DMS 273 (cell line): ENCODE measurements around the gene CARM1.
A peak's percentile ranks its signal among the peaks of the same experiment; 100 is the strongest.
"Not testable (repeated sequence)": the region's sequence is repeated elsewhere in the genome, so short reads cannot be mapped to it uniquely, and the experiment has no call there.

ENCODE experiments used
- DNase-seq: peaks from one replicate; lab custom pipeline; 2025; ENCODE audit not compliant: unreplicated experiment; lab: John Stamatoyannopoulos, UW

The CARM1 gene

DNA sequence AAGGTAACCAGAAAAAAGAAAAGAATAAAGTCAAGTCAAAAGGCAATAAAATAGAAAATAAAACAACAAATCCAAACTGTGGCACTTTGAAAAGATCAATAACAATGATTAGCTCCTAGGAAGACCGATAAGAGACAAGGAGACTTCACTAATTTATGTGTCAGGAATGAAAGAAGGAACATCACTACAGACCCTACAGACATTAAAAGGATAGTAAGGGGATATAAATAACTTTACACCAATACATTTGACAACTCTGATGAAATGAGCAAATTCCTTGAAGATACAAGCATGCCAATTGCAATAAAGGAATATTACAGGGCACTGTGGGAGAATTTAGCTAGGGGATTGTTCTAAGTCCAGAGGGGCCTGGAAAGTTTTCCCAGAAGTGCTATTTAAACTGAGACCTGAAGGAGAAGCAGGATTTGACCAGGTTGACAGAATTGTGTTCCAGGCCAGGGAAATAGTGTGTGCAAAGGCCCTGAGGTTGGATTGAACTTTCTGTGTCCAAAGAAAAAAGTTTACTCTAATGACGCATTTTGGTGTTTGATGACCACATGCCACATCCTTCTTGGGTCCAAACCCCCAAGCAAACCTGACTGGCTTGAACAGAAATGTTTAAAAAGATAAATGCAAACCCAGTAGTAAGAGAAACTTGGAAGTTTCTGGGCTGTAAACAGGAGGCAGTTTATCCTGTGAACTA is 24.7 kb upstream of the CARM1 start:
- no peak for DNase-seq

- DNase-seq = peak; percentile 58
These were observed 23.0 kb upstream of the CARM1 start, which contains the start of gene C19orf38 for GRCh38 chr19:10848230-10848856. TSS of gene C19orf38 (plus strand) at chr19:10848415. CDS start at chr19:10848509, 94 bp downstream.

GRCh38 chr19:10850631-10851030 is 20.7 kb upstream of the CARM1 start:
- DNase-seq = no peak

DNA sequence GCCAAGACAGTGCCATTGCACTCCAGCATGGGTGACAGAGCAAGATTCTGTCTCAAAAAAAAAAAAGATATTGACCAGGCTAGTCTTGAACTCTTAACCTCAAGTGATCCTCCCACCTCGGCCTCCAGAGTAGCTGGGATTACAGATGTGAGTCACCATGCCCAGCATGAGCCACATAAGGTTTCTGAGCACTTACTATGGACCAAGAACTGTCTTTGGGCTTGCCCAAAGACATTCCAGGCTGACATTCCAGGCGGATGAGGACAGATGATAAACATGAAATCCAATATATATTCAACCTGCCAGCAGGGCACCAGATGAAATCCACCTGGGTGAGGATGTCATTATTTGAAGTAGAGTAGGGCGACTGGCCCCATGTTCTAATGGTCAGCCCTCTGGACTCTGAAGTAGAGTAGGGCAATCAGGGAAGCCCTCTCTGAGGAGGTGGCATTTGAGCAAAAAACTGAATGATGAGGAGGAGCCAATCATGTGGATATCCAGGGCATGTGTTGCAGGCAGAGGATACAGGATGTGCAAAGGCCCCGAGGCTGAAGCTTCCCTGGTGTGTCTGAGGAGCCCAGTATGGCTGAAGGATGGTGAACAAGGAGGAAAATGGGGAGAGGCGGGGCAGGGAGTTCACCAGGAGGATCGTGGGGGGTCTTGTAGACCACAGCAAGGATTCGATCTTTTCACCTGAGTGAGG is 19.1 kb upstream of the CARM1 start:
- DNase-seq = peak; percentile 39

- DNase-seq = no peak
These were observed 18.4 kb upstream of the CARM1 start for GRCh38 chr19:10852941-10853340.

DNA sequence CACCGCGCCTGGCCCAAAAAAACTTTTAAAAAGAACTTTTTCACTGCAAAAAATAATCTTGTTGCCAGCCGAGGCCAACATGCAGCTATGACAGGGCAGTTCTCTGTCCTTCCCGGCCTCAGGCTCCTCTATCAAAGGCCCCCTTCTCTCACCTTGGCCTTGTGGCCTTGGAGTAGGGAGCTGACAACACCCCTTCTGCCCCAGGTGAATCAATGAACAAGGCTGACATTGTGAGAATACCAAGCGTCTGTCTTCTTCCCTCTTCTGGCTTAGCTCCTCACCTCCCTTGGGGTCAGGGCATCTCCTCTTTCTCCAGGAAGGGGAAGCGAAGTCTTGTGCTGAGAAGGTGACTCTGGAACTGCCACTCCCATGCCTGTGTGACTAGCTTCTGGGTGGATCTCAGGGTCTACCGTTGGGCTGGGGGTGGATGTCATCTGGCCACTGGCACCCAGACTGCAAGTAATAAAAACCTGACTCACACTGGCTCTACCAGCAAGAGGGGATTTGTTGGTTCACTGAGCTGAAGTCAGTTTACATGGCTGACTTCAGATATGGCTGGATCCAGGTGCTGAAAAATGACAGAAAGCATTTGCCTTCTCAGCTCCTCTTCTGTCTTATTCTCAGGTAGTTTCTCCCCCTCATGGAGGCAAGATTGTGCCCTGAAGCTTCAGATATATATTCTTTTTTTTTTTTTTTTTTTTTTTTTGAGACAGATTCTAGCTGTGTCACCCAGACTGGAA is 16.8 kb upstream of the CARM1 start:
- no peak for DNase-seq

- peak; percentile 70 for DNase-seq
These were observed 15.4 kb upstream of the CARM1 start for GRCh38 chr19:10855879-10856522.

DNA sequence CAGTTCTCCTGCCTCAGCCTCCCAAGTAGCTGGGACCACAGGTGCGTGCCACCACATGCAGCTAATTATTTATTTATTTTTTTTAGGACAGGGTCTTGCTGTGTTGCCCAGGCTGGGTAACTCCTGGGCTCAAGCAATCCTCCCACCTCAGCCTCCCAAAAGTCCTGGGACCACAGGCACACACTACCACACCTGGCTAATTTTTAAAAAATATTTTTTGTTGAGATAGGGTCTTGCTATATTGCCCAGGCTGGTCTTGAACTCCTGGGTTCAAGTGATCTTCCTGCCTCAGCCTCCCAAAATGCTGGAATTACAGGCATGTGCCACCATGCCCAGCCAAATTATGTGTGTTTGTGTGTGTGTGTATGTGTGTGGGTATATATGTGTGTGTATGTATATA is 14.5 kb upstream of the CARM1 start:
- DNase-seq = not testable (repeated sequence)

DNA sequence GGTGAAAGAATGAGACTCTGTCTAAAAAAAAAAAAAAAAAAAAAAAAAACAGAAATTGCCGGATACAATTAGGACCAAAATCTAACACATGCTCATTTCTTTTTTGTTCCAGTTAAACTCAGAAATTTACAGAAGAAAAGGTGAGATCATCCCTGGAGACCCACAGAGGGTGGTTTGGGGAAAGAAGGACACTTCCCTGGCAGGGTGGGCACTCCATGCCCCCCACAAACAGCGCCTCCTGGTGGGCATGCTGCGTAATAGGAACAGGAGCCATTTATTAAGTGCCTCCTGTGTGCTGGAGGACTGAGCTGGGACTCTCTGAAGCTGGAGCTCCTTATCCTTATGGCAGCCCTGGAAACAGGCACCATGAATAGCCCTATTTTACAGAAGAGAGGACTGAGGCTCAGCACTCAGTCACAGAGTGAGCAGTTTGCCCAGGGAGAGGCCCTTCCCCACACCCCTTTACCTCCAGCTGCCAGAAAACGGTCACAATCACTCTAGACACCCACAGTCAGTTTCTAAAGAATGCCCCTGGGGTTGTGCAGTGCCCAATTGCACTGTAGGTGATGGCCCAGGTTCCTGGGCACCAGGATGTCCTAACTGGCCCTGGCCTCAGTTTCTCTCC is 13.0 kb upstream of the CARM1 start:
- DNase-seq = peak; percentile 70

DNA sequence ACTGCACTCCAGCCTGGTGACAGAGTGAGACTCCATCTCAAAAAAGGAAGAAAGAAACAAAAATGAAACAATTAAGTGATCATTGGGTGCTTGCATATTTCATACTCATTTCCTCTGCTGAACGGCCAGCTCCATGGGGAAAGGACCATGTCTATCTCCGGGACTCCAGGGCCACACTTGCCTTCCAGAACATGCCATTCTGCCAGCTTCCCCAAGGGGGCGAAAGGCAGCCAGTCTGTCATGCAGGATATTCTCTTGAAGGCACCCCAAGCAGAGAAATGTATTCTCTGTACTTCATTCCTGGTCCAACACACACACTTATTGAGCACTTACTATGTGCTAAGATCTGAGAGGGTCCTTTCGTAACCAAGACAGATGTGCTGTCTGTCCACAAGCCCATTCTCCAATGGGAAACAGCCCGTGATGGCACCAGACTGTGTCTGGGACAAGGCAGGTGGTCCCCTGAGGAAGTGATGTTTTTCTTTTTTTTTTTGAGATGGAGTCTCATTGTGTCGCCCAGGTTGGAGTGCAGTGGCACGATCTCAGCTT is 10.2 kb upstream of the CARM1 start:
- peak; percentile 68 for DNase-seq

DNA sequence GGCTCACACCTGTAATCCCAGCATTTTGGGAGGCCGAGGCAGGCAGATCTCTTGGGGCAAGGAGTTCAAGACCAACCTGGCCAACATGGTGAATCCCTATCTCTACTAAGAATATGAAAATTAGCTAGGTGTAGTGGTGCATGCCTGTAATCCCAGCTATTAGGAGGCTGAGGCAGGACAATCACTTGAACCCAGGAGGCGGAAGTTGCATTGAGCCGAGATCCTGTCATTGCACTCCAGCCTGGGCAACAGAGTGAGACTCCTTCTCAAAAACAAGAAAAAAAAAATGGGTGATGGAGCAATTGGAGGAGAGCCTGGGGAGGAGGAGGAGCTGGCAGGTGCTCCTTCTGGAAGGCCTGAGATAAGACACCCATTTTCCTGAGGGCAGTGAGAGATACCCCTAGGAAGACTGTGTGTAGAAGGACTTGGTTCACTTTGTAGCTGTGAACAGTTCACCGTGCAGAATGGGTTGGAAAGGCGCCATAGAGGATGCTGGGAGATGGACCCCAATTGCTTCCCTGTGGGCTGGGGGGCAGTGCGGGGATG is 8.7 kb upstream of the CARM1 start:
- DNase-seq = no peak

GRCh38 chr19:10863107-10863717 is 8.1 kb upstream of the CARM1 start:
- peak; percentile 30 for DNase-seq

- DNase-seq = peak; percentile 92
These were observed 6.8 kb upstream of the CARM1 start for GRCh38 chr19:10864538-10864899.

DNA sequence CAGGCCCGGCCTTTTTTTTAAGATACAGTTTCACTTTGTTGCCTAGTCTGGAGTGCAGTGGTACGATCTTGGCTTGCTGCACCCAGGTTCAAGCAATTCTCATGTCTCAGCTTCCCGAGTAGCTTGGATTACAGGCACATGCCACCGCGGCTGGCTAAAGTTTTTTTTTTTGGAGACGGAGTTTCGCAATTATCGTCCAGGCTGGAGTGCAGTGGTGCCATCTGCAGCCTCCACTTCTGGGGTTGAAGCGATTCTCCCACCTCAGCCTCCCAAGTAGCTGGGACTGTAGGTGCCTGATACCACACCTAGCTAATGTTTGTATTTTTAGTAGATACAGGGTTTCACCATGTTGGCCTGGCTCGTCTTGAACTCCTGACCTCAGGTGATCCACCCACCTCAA is 4.9 kb upstream of the CARM1 start:
- no peak for DNase-seq

- DNase-seq = no peak
These were observed 2.3 kb upstream of the CARM1 start for GRCh38 chr19:10868872-10869547.

- DNase-seq = not testable (repeated sequence)
These were observed 1.5 kb upstream of the CARM1 start for GRCh38 chr19:10869872-10870311.

DNA sequence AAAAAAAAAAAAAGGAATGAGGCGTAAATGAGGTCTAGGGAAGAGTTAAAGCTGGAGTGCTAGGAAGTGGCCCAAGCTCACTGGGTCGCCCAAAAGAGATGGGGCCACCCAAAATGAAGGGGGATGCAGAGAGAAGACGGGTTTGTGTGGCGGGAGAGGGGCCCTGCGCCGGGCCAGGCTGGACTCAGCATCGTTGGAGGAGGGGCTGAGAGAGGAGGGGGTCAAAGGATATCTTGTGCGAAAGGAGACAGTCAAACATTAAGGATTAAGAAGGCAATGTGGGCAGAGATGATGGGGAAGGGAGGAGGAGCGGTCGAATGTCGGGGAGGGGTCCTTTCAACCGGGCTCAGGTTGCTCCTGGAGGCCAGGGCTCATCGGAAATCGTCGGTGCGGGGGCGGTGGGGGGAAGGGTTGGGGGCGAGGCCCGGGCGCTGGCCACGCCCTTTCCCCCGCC is 825 bp upstream of the CARM1 start:
- no peak for DNase-seq

DNA sequence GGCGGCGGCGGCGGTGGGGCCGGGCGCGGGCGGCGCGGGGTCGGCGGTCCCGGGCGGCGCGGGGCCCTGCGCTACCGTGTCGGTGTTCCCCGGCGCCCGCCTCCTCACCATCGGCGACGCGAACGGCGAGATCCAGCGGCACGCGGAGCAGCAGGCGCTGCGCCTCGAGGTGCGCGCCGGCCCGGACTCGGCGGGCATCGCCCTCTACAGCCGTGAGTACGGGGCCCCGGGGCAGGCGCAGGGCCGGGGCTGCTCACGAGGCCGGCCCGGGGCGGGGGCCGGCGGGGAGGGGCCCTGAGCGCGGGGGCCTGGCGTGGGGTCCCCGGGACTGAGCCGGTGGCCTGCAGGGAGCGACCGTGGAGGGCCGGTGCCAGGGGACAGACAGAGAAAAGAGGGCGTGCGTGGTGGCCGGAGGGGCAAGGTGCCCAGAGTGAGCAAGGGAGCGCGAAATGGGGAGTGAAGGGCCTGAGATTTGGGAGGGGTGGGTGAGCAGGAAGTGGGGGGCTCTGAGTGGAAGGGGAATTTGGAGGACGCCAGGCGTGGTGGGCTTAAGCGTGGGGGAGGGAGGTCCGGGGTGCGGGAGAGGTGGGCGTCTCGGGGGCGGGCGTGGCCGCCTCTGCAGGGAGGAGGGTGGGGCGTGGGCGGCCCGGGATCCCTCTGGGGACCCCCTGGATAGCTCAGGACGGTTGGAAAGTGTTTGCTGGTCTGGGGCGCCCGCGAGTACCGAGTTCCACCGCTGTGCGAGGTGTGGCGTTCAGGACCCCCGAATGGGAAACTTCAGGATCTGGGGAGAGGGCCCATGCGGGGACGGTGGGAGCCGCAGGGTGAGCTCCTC is 575 bp downstream of the CARM1 start:
- peak; percentile 74 for DNase-seq
